GM18870 (cell line): ENCODE data around the gene HCK.

ENCODE experiments used
- ATAC-seq: cut with Tn5 transposase; IDR thresholded peaks from one replicate; pipeline ENCODE4 v1.9.1; 2021; ENCODE audit warnings: moderate library complexity; ENCODE audit not compliant: unreplicated experiment

HCK gene

DNA sequence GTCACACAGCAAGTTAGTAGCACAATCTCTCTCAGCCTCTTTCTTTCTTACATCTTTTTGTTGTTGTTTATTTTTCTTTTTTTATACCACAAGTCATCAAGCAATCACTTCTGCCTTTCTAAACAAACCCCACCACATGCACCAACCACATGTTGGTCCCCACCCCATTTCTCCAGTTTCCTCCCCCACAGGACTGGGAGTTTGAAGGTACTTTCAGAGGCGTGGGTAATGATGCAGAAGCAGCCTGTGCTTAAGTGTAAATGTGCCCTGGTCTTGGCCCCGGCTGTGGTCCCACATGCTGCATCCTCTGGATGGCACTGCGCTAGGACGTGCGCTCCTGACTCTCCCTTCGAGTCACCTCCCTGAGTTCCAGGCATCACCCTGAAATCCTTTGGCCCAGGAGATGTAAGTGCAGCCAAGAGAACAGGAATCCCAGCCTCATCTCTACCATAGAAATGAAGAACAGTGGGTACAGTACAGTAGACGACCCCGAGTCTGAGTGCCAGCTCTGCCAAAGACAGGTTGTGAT lies 5.7 kb downstream of the HCK start:
- ATAC-seq = no peak

DNA sequence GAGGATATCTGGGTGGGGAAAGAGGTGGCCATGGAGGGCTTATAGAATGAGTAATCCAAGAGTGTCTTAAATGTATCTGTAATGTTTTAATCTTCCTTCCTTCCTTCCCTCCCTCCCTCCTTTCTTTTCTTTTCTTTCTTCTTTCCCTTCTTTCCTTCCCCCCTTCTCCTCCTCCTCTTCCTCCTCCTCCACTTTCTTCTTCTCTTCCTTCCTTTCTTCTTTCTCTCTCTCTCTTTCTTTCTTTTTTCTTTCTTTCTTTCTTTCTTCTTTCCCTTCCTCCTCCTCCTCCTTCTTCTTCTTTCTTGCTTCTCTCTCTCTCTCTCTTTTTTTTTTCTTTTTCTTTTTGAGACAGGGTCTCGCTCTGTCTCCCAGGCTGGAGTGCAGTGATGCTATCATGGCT lies 7.1 kb downstream of the HCK start:
- no peak for ATAC-seq

DNA sequence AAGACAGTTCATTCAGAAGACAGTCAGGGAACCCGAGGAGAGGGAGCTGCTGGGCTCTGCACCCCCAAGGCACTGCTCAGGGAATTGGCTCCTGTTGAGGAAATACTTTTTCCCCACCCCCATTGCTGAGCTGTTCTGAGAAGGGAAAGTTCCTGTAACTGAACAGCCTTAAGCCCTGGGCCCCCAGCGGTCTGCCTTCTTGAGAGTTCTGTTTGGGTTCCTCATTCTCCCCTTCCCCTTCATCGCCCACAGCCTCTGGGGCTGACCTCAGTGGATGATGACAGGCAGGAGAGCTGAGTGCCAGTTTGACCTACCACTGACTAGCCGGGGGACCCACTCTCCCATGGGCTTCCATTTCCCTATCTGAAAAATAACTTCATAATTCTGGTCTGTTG lies 10.7 kb downstream of the HCK start:
- ATAC-seq = no peak

DNA sequence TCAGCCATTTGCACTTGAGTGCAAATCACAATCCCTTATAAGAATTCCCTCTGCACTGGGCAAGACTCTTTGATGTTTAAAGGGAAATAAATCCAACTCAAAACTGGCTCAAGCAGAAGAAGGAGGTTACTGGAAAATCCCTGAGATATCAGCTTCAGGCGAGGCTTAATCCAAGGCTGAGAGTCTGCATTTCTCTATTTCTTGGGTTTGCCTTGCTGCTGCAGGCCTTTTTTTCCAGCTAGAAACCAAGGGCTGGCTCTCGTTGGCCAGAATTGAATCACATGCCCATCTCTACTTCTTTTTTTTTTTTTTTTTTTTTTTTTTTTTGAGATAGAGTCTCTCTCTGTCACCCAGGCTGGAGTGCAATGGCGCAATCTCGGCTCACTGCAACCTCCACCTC lies 11.7 kb downstream of the HCK start:
- no peak for ATAC-seq

DNA sequence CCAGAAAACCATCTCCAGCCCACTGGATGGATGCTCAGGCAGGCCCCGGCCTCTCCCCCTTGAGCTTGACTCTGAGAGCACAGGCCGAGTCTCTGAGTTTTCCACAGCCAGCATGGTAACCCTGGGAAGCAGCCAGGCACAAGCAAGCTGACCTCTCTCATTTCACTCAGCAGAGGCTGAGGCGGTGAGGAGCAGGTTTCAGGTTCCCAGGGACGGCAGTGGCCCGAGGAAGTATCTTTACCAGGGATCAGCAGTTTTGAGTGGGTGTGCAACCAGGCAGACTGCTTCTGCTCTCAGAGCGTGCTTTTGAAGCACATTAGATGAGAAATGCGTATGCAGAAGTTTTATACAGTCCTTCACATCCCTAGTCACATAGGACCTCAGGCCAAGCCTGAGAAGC lies 12.6 kb downstream of the HCK start:
- no peak for ATAC-seq

DNA sequence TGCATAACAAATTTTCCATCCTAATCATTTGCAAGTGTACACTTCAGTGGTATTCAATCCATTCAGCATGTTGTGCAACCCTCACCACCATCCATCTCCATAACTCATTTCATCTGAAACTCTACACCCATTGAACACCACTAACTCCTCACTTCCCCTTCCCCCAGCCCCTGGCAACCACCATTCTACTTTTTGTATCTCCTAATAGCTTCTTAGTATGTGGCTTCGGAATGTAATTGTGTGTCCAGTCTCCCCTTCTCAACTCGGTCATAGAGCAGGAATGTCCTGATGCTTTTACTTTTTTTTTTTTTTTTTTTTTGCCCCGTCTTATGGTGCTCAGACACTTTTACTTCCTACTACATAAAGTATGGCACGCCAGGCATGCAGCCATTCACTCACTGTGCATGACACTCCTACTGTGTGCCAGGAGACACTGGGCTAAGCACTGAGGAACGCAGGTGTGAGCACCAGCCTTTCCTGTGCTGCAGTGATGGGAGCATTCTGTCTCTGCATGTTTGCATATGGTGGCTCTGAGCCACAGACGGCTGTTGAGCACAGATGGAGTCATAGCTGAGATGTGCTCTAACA lies 15.3 kb downstream of the HCK start:
- ATAC-seq = no peak

DNA sequence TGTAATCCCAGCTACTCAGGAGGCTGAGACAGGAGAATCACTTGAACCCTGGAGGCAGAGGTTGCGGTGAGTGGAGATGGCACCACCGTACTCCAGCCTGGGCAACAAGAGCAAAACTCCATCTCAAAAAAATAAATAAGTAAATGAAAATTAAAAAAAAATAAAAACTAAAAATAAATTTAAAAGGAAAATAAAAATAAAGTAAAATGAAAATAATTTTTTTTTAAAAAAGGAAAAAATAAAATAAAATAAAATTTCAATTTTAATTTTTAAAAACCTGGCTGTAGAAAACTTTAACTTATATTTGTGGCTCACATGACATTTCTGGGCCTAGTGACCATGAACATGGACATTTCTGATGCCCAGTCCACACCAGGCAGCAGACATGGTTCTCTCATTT lies 16.1 kb downstream of the HCK start:
- no peak for ATAC-seq

DNA sequence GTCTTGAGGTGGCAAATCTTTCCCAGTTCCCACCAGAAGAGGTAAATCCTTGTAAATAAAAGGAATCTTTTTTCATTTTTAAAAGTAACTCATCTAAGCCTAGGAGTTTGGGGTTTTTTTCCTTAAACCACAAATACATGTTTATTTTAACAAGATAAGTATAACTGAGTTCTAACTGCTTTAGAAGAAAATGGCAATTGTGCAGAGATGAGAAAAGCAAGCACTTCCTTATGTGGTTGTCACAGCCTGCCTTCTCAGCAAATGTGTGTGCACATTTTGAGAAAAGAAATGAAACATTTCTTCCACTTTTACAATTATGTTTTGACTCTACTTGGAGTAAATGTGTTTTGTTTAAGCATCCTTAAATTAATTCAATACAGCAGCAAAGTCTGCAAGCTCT lies 17.7 kb downstream of the HCK start:
- ATAC-seq = no peak

DNA sequence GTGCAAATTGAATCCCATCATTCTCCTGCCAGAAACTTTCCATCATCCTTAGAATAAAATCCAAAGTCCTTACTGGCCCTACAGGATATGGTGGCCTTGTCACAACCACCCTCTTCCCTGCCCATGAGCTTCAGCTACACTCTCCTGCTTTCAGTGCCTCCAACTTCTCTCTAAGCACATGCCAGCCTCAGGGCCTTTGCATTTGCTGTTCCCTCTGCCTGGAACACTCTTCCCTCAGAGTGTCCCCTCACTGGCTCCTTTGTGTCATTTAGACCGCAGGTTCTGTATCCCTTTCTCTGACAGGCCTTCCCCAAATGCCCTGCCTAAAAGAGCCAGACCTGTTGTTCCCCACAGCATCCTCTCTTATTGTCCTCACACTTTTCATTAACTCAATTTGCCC lies 18.2 kb downstream of the HCK start:
- ATAC-seq = no peak

DNA sequence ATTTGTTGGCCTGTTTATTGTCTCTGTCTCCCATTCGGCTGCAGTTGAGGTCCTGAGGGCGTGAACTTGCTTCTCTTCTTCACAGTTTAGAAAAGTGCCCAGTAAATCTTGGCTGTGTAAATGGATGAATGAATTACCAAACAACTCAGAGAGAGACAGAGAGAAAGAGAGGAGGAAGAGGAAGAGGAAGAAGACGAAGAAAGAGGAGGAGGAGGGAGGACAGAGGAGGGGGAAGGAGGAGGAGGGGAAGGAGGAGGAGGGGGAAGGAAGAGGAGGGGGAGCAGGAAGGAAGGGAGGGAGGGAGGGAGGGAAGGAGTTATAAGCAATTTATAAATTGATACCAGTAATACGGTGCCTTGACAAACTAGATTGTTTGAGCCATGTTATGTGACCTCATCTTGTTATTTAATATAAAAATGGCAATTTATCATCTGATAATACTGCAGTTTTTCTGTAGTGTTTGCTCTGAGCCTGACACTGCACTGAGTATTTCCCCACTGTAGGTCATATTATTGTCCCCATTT lies 18.7 kb downstream of the HCK start:
- ATAC-seq = no peak

DNA sequence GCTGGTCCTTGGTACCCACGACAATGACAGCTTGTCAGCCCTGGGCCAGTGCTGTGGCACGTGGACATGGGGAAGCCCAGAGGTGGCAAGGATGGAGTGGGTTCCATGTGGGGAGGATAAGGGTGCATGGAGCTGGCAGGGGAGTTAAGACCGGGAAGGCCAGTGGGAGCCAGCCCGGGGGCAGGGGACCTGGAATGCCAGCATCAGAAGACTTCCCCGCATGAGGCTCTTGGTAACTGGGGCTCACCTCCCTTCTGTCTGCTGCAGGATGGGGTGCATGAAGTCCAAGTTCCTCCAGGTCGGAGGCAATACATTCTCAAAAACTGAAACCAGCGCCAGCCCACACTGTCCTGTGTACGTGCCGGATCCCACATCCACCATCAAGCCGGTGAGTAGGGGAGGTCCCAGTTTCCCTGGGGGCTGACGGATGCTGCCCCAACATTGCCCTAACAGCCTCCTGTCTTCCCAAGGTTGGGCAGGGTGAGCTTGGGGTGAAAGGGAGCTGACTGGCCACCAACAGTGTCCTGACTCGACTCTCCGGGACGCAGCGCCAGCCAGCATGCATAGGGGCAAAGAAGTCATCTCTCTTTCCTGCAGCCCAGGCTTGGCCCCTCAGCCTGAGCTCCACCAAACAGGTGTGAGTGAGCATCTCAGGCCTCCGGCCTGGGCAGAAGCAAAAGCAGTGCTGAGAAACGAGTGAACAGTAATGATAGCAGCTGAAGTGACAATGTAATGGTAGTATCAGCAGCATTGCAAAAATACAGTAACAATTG lies 19.5 kb downstream of the HCK start:
- no peak for ATAC-seq

DNA sequence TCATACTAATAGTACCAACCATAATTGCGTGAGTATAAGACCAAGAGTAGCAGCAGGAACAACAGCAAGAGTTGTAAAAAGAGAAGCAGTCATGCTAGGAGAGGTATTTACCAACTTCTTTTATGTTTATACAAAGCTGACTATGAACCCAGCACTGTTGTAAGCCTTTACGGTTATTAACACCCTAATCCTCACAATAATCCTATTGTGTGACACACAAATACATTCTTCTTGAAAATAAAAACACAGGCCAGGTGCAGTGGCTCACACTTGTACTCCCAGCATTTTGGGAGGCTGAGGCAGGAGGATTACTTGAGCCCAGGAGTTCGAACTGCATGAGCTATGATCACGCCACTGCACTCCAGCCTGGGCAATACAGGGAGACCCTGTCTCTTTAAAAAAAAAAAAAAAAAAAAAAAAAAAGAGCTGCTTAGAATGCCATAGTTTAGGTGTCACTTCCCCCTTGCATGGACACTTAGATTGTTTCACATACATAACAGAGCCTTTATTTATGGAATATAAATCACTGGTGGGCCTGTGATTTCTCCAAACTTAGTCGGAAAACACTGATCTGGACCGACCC lies 20.2 kb downstream of the HCK start:
- no peak for ATAC-seq

DNA sequence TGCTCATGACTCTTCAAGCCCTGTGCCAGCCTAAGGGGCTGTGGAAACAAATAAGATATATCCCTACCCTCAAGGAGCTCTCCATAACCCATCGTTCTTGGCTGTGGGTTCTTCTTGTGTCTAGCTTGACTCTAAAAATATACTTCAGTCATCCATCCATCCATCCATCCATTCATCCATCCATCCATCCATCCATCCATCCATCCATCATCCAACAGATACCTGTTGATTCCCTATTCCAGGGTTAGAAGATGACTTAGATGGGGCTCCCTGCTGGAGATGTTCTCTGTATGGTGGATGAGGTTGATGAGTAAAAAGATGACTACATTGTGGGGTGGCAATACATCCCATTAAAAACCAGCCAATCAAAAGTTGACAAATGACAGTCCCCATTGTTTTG lies 23.5 kb downstream of the HCK start:
- no peak for ATAC-seq

DNA sequence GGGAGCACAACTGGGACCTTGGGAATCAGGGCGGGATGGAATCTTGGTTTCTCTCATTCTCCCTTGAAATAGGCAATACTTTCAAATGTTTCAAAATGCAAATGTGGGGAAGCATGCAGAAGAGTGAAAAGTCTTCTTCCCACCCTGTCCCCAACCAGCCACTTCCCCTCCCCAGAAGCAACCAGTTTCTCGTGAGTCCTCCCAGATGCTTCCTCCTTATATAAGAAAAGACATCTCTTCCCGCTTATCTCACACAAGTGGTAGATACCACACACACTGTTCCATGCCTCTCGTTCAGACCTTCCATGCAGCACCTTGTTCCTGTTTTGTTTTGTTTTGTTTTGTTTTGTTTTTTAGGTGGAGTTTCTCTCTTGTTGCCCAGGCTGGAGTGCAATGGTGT lies 25.1 kb downstream of the HCK start:
- ATAC-seq = no peak

DNA sequence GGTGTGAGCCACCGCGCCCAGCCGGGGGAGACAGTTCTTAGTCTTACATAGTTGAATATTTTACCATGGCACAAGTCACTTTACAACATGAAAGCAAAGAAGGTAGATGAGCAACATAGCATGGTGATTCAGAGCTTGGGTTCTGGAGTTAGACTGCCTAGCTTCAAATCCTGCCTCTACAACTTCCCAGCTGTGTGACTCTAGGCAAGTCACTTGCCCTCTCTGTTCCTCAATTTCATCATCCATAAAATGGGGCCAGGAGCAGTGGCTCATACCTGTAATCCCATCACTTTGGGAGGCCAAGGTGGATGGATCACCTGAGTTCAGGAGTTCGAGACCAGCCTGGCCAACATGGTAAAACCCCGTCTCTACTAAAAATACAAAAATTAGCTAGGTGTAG lies 26.3 kb downstream of the HCK start:
- no peak for ATAC-seq

DNA sequence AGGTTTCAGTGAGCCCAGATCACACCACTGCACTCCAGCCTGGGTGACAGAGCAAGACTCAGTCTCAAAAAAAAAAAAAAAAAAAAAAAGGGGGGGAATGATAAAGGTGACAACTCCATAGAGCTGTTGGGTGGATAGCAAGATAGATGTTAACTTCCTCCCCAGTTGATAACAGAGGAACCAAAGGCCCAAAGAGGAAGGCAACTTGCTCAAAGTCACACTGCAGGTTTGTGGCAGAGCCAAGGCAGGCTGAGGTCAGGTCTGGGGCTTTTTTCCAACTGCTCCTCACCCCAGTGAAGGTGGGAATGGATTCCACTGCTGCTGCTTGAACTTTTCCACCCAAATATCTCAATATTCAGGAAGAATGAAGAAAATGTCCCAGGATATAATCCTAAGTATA lies 26.7 kb downstream of the HCK start:
- no peak for ATAC-seq

DNA sequence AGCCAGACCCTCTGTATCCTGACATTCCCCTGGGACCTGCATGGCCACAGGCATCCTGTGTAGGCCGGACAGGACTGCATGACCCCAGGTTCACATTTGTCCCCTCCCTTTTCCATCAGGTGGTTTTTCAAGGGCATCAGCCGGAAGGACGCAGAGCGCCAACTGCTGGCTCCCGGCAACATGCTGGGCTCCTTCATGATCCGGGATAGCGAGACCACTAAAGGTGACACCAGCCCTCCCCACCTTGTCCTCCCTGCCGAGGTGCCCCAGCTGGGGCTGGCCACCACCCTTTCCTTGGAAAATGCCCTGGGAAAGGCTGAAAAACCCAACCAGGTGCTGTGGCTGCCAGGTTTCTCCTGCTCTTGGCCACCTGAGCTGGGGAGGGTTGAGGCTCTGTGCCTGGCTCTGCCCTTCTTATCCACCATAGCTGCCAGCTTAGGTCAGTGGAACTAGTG lies 27.6 kb downstream of the HCK start:
- ATAC-seq = no peak

DNA sequence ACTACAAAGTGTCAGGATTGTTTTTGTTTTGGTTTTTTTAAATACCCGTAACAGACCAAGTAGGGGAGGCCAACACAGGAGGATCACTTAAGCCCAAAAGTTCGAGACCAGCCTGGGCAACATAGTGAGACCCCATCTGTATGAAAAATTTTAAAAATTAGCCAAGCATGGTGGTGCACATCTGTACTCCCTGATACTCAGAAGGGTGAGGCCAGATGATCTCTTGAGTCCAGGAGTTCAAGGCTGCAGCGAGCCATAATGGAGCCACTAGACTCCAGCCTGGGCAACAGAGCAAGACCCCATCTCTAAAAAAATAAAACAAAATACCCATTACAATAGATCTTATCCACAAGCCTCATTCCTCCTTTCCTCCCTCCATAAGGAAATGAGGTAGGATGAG lies 28.7 kb downstream of the HCK start:
- ATAC-seq = no peak

DNA sequence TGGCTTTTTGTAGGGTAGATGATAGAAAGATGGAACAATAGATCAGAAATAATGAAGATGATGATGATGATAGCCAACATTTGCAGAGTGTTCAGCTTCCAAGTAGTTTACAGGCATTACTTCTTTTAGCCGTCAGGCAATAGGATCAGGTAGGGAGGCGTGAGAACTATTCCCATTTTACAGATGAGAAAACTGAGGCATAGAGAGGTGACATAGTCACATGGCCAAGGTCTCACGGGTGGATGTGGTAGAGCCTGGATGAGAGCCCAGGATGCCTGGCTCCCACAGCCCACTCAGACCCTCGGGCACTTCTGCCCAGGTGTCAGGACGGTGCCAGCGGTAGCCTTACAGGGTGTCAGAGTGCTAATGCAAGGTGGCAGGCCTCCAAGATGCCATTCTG lies 31.4 kb downstream of the HCK start:
- no peak for ATAC-seq

DNA sequence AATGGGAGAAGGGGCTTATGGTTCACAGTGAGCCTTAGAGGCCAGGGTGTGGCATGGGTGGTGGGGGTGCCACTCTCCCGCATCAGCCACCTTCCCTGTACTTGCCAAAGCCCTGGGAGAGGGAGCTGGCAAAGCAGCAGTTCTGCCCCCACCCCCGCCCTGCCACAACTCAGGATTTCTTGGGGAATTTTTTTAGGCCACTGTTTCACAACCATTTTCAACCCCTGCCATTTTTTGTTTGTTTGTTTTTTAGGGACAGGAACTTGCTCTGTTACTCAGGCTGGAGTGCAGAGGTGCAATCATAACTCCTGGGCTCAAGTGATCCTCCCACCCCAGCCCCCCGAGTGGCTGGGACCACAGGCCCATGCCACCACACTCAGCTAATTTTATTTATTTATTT lies 35.0 kb downstream of the HCK start:
- ATAC-seq = no peak

DNA sequence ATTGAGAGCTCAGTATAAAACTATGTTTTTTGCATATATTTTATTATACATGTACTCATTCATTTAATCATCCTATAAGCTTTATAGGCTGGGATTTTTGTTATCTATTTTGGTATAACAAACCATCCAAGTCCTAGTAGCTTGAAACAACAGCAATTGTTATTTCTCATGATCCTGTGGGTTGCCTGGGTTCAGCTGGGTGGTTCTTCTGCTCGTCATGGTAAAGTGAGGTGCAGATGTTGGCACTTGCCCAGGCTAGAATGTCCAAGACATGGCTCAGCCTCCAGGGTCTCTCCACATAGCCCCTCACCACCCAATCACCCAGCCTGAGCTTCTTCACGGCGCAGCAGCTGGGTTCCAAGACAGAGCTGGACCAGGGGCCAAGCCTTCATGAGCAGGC lies 36.7 kb downstream of the HCK start:
- no peak for ATAC-seq
